CD4-positive, CD25-positive, alpha-beta regulatory T cell (primary cell): ENCODE data around the gene CAMSAP1. TPM values are rescaled to one million over a fixed set of nuclear protein-coding genes. Genes with fewer than 3 reads are reported as not detected.

ENCODE experiments used
- ATAC-seq, 2 donors: fragments of 150-1000 bp; cut with Tn5 transposase; one replicate each; pipeline ENCODE4 v1.10.0; 2021; ENCODE audit warnings: low read depth in 2 of 2, moderate number of reproducible peaks in 2 of 2, moderate library complexity in 1 of 2
- DNase-seq, 3 donors: peaks; one replicate each; pipeline versions ENCODE4 v3.0.0 to v3.0.0-alpha.2; 2012 to 2022; ENCODE audit warnings: mixed read lengths in 1 of 3
- H3K27ac ChIP-seq: one replicate; pipeline ENCODE4 v1.7.0; 2013; ENCODE audit warnings: mild to moderate bottlenecking, low read length; ENCODE audit not compliant: insufficient read depth, poor library complexity, severe bottlenecking
- H3K27me3 ChIP-seq: one replicate; pipeline ENCODE4 v1.7.0; 2013; ENCODE audit warnings: low read length; ENCODE audit not compliant: control insufficient read depth, insufficient read depth
- H3K36me3 ChIP-seq: one replicate; pipeline ENCODE4 v1.7.0; 2013; ENCODE audit warnings: mild to moderate bottlenecking, low read length, moderate library complexity; ENCODE audit not compliant: control insufficient read depth, insufficient read depth
- H3K4me1 ChIP-seq: 2 replicates; pipeline ENCODE4 v1.7.0; 2013; ENCODE audit warnings: mild to moderate bottlenecking, low read length; ENCODE audit not compliant: insufficient read depth, control insufficient read depth, poor library complexity, severe bottlenecking
- H3K4me3 ChIP-seq: one replicate; pipeline ENCODE4 v1.7.0; 2013; ENCODE audit warnings: low read depth, mild to moderate bottlenecking, low read length, moderate library complexity
- H3K9me3 ChIP-seq, 2 experiments: 1 replicate in 1 of 2; 2 replicates in 1 of 2; pipeline ENCODE4 v1.7.0; 2013; ENCODE audit warnings: low read length in 2 of 2, mild to moderate bottlenecking in 1 of 2, moderate library complexity in 1 of 2; ENCODE audit not compliant: control insufficient read depth in 2 of 2
- H3K27ac Mint-ChIP-seq, 3 donors: one replicate each; pipeline ENCODE4 v1.8.0; 2020 to 2022; ENCODE audit warnings: mild to moderate bottlenecking in 3 of 3, mixed read lengths in 3 of 3, moderate library complexity in 2 of 3
- H3K27me3 Mint-ChIP-seq: one replicate; pipeline ENCODE4 v1.8.0; 2022; ENCODE audit warnings: mild to moderate bottlenecking, mixed read lengths
- H3K36me3 Mint-ChIP-seq: one replicate; pipeline ENCODE4 v1.8.0; 2020; ENCODE audit warnings: mixed read lengths
- H3K4me1 Mint-ChIP-seq, 4 donors: one replicate each; pipeline ENCODE4 v1.8.0; 2020 to 2022; ENCODE audit warnings: mixed read lengths in 4 of 4, mild to moderate bottlenecking in 1 of 4
- H3K4me3 Mint-ChIP-seq, 4 donors: one replicate each; pipeline ENCODE4 v1.8.0; 2020 to 2022; ENCODE audit warnings: mild to moderate bottlenecking in 4 of 4, mixed read lengths in 4 of 4, moderate library complexity in 3 of 4
- H3K9me3 Mint-ChIP-seq, 7 donors: one replicate each; pipeline ENCODE4 v1.8.0; 2020 to 2022; ENCODE audit warnings: mixed read lengths in 7 of 7, mild to moderate bottlenecking in 3 of 7, moderate library complexity in 2 of 7
- polyA plus RNA-seq, 4 donors: library from polyadenylated mRNA; unstranded; fragments of 300-500 nt; fragmentation: Illumina TruSeq; gene quantifications; one replicate each; pipeline ENCODE4 v1.2.3, GENCODE V29; 2021
- total RNA-seq: library from RNA; stranded (reverse); gene quantifications from one replicate; pipeline ENCODE4 v1.2.3, GENCODE V29; 2022

CAMSAP1 gene
- total and polyA plus RNA-seq, 5 donors from 2014 or later, result 0.67 to 31.6 (median 2.0) TPM

- DNase-seq (no peak), ATAC-seq (no peak)
- Mint-ChIP-seq H3K36me3 (no peaks in the 10 kb centered on the region), H3K9me3 (no peaks in the 10 kb centered on the region), H3K27me3 (peaks cover 5% of the 10 kb centered on the region), H3K4me3 (no peak overlapping the region), H3K4me1 (peaks cover 0 to 2% (median 0%) of the 10 kb centered on the region in 4 donors), H3K27ac (no peak overlapping the region)
- no peak overlapping the region for H3K4me3 ChIP-seq
- no peaks in the 10 kb centered on the region for H3K9me3 ChIP-seq
- no peaks in the 10 kb centered on the region for H3K36me3 ChIP-seq
- no peaks in the 10 kb centered on the region for H3K4me1 ChIP-seq
- H3K27me3 ChIP-seq, result no peaks in the 10 kb centered on the region
- H3K27ac ChIP-seq, result no peak overlapping the region
Observed at GRCh38 chr9:135791431-135792267, 115.7 kb downstream of the CAMSAP1 start.

DNA sequence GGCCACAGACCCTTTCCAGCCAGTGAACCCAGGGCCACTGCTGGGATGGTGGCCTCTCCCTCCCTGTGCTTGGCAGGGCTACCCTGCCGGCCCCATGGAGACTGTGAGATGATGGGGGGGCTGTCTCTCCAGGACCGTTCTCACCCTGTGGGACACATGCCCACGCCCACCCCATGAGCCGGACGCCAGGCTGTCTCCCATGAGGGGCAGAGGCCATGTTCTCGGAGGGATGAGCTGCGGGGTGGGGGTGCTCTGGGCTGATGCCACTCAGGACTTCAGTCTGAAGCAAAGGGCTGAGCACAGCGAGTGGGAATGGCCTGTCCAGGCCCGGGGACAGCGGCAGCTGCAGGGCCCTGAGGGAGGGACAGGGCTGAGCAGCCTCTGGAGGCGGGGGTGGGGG, 116.5 kb downstream of the CAMSAP1 start:
- Histone ChIP-seq H3K4me1 (no peaks in the 10 kb centered on the region), H3K4me3 (no peak overlapping the region), H3K27ac (no peak overlapping the region), H3K27me3 (no peaks in the 10 kb centered on the region), H3K9me3 (no peaks in the 10 kb centered on the region), H3K36me3 (no peaks in the 10 kb centered on the region)
- DNase-seq (no peak), ATAC-seq (no peak)
- Mint-ChIP-seq H3K4me1 (peaks cover 0 to 2% (median 0%) of the 10 kb centered on the region in 4 donors), H3K27me3 (peaks cover 5% of the 10 kb centered on the region), H3K36me3 (no peaks in the 10 kb centered on the region), H3K4me3 (no peak overlapping the region), H3K9me3 (no peaks in the 10 kb centered on the region), H3K27ac (no peak overlapping the region)

GRCh38 chr9:135790356-135790755, 117.0 kb downstream of the CAMSAP1 start:
- Mint-ChIP-seq H3K27me3 (peaks cover 5% of the 10 kb centered on the region), H3K9me3 (no peaks in the 10 kb centered on the region), H3K36me3 (no peaks in the 10 kb centered on the region), H3K27ac (no peak overlapping the region), H3K4me3 (no peak overlapping the region), H3K4me1 (no peaks in the 10 kb centered on the region)
- Histone ChIP-seq H3K27me3 (no peaks in the 10 kb centered on the region), H3K36me3 (no peaks in the 10 kb centered on the region), H3K4me1 (no peaks in the 10 kb centered on the region), H3K4me3 (no peak overlapping the region), H3K27ac (no peak overlapping the region), H3K9me3 (no peaks in the 10 kb centered on the region)
- DNase-seq, result no peak
- no peak for ATAC-seq

- Mint-ChIP-seq H3K36me3 (no peaks in the 10 kb centered on the region), H3K27ac (no peak overlapping the region), H3K4me1 (no peaks in the 10 kb centered on the region), H3K4me3 (no peak overlapping the region), H3K27me3 (peaks cover 2% of the 10 kb centered on the region), H3K9me3 (no peaks in the 10 kb centered on the region)
- ATAC-seq (no peak), DNase-seq (no peak)
- Histone ChIP-seq H3K27me3 (no peaks in the 10 kb centered on the region), H3K4me1 (no peaks in the 10 kb centered on the region), H3K27ac (no peak overlapping the region), H3K4me3 (no peak overlapping the region), H3K36me3 (no peaks in the 10 kb centered on the region), H3K9me3 (no peaks in the 10 kb centered on the region)
Observed at GRCh38 chr9:135789838-135790291, 117.5 kb downstream of the CAMSAP1 start.

- no peak overlapping the region for H3K4me3 ChIP-seq
- no peaks in the 10 kb centered on the region for H3K36me3 Mint-ChIP-seq
- H3K9me3 Mint-ChIP-seq, result no peaks in the 10 kb centered on the region
- H3K36me3 ChIP-seq, result no peaks in the 10 kb centered on the region
- H3K4me1 ChIP-seq, result no peaks in the 10 kb centered on the region
- no peaks in the 10 kb centered on the region for H3K27me3 Mint-ChIP-seq
- no peak overlapping the region for H3K27ac ChIP-seq
- no peaks in the 10 kb centered on the region for H3K4me1 Mint-ChIP-seq
- H3K27ac Mint-ChIP-seq, result no peak overlapping the region
- no peak overlapping the region for H3K4me3 Mint-ChIP-seq
- no peaks in the 10 kb centered on the region for H3K9me3 ChIP-seq
- H3K27me3 ChIP-seq, result no peaks in the 10 kb centered on the region
- ATAC-seq, result no peak
- no peak for DNase-seq
Observed at GRCh38 chr9:135788576-135789300, 118.6 kb downstream of the CAMSAP1 start.

DNA sequence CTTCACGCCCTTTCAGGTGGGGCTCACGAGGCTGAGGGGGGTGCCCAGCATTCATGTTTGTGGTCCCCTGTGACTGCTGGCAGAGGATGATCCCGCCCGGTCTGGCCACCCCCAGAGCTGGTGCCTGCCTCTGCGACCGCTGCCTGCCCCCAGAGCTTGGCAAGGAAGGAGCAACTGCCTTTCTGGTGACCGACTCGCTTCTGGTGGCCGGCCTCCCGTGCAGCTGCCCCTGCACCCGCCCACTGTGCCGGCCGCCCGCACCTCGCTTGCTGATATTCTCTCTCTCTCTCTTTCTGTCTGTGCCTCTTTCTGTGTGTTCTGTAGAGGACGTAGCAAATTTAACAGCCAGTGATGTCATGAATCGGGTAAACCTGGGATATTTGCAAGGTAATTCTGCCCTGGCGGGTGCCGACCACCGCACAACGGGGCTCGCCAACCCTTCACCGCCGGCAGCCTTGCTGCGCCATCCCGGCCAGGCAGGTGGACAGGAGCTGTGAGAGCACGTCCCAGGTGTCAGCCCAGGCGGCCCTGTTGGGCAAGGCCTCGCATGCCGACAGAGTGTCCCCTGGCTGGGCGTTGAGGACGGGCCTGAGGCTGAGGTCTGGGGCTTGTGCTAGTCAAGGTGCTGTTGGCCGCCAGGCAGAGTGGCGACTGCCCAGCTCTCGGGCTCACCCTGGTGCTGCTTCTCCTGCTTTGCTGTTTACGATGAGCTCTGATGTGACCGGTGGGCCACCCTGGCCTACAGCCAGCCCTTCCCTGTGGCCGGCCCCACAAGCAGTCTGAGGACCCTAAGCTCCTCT, 119.4 kb downstream of the CAMSAP1 start:
- no peaks in the 10 kb centered on the region for H3K9me3 Mint-ChIP-seq
- no peaks in the 10 kb centered on the region for H3K27me3 Mint-ChIP-seq
- DNase-seq, result no peak

DNA sequence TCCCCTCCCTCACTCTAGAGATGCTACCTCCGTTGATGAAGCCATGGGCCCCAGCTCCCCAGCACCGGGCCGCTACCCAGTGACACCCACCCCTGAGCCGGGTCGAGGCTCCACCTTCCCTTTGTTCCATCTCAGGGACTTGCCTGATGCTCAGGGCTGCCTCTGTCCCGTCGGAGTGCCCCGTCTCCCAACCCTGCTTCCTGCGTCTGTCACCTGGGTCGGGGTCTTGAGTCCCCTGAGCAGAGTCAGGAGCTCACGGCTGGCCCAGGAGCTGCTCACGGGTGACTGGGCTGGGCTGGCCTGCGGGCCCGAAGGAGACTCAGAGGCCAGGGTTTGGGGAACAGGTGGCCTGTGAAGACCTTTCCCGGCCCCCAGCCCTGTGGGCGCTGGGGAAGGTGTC, 120.0 kb downstream of the CAMSAP1 start:
- no peak overlapping the region for H3K4me3 Mint-ChIP-seq
- DNase-seq, result no peak
- ATAC-seq, result no peak
- Histone ChIP-seq H3K4me1 (no peaks in the 10 kb centered on the region), H3K4me3 (no peak overlapping the region), H3K9me3 (no peaks in the 10 kb centered on the region), H3K27me3 (no peaks in the 10 kb centered on the region), H3K27ac (no peak overlapping the region), H3K36me3 (no peaks in the 10 kb centered on the region)
- H3K36me3 Mint-ChIP-seq, result no peaks in the 10 kb centered on the region
- H3K4me1 Mint-ChIP-seq, result no peaks in the 10 kb centered on the region
- H3K27ac Mint-ChIP-seq, result no peak overlapping the region
- no peaks in the 10 kb centered on the region for H3K27me3 Mint-ChIP-seq
- no peaks in the 10 kb centered on the region for H3K9me3 Mint-ChIP-seq

More for the DNA sequence above, 119.4 kb downstream of the CAMSAP1 start:
- Histone ChIP-seq H3K4me1 (no peaks in the 10 kb centered on the region), H3K27ac (no peak overlapping the region), H3K4me3 (no peak overlapping the region), H3K27me3 (no peaks in the 10 kb centered on the region), H3K36me3 (no peaks in the 10 kb centered on the region), H3K9me3 (no peaks in the 10 kb centered on the region)
- Mint-ChIP-seq H3K27ac (no peak overlapping the region), H3K4me1 (no peaks in the 10 kb centered on the region), H3K36me3 (no peaks in the 10 kb centered on the region), H3K4me3 (no peak overlapping the region)
- ATAC-seq, result no peak
